HepG2 (cell line): Measurements from ENCODE around the gene TARS3.

Experiments
- ATRX ChIP-seq: sonication (generic); formaldehyde crosslinking; IDR thresholded peaks from 2 replicates; pipeline ENCODE4 v1.4.0; 2020; ENCODE audit warnings: missing genetic modification reagents, borderline replicate concordance
- SUZ12 ChIP-seq: fragments of 150-350 bp; IDR thresholded peaks from 2 replicates; pipeline ENCODE4 v1.6.1; 2014; ENCODE audit warnings: low read depth, low read length
- TBP ChIP-seq: sonication (generic); formaldehyde crosslinking; IDR thresholded peaks from 2 replicates; pipeline ENCODE4 v1.5.0; 2020; ENCODE audit warnings: missing genetic modification reagents
- ZFP1 ChIP-seq: IDR thresholded peaks from 2 replicates; pipeline ENCODE4 v1.6.1; 2016
- ZNF30 ChIP-seq: sonication (generic); formaldehyde crosslinking; IDR thresholded peaks from 2 replicates; pipeline ENCODE4 v1.5.0; 2020; ENCODE audit warnings: mild to moderate bottlenecking, missing genetic modification reagents
- TF ChIP-seq, protein P1 (sequence below): IDR thresholded peaks from 2 replicates; pipeline ENCODE4 v1.6.1; 2016; ENCODE audit warnings: low read depth, missing genetic modification reagents, missing compliant biosample characterization
- TF ChIP-seq, protein P2 (sequence below): IDR thresholded peaks from 2 replicates; pipeline ENCODE4 v1.6.1; 2016; ENCODE audit warnings: low read depth, control low read depth
- TF ChIP-seq, protein P3 (sequence below), 2 experiments: IDR thresholded peaks; 2 replicates each; pipeline ENCODE4 v1.6.1; 2011 to 2012; ENCODE audit warnings: low read length in 2 of 2, borderline replicate concordance in 1 of 2, low read depth in 1 of 2, mild to moderate bottlenecking in 1 of 2, moderate library complexity in 1 of 2
- TF ChIP-seq, protein P4 (sequence below): sonication (generic); formaldehyde crosslinking; IDR thresholded peaks from 2 replicates; pipeline ENCODE4 v1.4.0; 2020; ENCODE audit warnings: mild to moderate bottlenecking, missing genetic modification reagents
- TF ChIP-seq, protein P5 (sequence below): sonication (generic); formaldehyde crosslinking; IDR thresholded peaks from 2 replicates; pipeline ENCODE4 v1.4.0; 2020; ENCODE audit warnings: mild to moderate bottlenecking, missing genetic modification reagents
- TF ChIP-seq, protein P6 (sequence below): fragments of 450-650 bp; IDR thresholded peaks from 2 replicates; pipeline ENCODE4 v1.6.1; 2016

DNA sequence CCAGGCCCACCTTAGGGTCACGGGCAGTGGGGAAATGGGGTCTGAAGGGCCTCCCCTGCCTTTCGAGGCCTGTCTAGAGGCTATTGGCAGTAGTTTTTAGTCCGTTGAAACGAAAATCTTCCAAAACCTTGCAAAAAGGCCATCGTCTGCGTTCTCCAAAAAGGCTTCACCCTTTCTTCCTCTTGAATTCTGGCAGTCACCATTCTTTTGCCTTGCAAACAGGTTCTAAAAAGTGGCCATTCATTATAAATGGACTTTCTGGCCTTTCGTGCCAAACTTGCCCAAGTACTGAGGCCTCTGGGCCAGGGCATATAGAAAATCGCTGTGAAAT is 367 bp upstream of the TARS3 start:
- TF ChIP-seq SUZ12, result no peak
- TF ChIP-seq, protein P1, sequence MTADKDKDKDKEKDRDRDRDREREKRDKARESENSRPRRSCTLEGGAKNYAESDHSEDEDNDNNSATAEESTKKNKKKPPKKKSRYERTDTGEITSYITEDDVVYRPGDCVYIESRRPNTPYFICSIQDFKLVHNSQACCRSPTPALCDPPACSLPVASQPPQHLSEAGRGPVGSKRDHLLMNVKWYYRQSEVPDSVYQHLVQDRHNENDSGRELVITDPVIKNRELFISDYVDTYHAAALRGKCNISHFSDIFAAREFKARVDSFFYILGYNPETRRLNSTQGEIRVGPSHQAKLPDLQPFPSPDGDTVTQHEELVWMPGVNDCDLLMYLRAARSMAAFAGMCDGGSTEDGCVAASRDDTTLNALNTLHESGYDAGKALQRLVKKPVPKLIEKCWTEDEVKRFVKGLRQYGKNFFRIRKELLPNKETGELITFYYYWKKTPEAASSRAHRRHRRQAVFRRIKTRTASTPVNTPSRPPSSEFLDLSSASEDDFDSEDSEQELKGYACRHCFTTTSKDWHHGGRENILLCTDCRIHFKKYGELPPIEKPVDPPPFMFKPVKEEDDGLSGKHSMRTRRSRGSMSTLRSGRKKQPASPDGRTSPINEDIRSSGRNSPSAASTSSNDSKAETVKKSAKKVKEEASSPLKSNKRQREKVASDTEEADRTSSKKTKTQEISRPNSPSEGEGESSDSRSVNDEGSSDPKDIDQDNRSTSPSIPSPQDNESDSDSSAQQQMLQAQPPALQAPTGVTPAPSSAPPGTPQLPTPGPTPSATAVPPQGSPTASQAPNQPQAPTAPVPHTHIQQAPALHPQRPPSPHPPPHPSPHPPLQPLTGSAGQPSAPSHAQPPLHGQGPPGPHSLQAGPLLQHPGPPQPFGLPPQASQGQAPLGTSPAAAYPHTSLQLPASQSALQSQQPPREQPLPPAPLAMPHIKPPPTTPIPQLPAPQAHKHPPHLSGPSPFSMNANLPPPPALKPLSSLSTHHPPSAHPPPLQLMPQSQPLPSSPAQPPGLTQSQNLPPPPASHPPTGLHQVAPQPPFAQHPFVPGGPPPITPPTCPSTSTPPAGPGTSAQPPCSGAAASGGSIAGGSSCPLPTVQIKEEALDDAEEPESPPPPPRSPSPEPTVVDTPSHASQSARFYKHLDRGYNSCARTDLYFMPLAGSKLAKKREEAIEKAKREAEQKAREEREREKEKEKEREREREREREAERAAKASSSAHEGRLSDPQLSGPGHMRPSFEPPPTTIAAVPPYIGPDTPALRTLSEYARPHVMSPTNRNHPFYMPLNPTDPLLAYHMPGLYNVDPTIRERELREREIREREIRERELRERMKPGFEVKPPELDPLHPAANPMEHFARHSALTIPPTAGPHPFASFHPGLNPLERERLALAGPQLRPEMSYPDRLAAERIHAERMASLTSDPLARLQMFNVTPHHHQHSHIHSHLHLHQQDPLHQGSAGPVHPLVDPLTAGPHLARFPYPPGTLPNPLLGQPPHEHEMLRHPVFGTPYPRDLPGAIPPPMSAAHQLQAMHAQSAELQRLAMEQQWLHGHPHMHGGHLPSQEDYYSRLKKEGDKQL (CRISPR knock-in tag), result no peak
- TF ChIP-seq, protein P2, sequence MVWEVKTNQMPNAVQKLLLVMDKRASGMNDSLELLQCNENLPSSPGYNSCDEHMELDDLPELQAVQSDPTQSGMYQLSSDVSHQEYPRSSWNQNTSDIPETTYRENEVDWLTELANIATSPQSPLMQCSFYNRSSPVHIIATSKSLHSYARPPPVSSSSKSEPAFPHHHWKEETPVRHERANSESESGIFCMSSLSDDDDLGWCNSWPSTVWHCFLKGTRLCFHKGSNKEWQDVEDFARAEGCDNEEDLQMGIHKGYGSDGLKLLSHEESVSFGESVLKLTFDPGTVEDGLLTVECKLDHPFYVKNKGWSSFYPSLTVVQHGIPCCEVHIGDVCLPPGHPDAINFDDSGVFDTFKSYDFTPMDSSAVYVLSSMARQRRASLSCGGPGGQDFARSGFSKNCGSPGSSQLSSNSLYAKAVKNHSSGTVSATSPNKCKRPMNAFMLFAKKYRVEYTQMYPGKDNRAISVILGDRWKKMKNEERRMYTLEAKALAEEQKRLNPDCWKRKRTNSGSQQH (CRISPR knock-in tag), result no peak
- no peak for TF ChIP-seq ZNF30 (CRISPR knock-in tag)
- TF ChIP-seq, protein P3, sequence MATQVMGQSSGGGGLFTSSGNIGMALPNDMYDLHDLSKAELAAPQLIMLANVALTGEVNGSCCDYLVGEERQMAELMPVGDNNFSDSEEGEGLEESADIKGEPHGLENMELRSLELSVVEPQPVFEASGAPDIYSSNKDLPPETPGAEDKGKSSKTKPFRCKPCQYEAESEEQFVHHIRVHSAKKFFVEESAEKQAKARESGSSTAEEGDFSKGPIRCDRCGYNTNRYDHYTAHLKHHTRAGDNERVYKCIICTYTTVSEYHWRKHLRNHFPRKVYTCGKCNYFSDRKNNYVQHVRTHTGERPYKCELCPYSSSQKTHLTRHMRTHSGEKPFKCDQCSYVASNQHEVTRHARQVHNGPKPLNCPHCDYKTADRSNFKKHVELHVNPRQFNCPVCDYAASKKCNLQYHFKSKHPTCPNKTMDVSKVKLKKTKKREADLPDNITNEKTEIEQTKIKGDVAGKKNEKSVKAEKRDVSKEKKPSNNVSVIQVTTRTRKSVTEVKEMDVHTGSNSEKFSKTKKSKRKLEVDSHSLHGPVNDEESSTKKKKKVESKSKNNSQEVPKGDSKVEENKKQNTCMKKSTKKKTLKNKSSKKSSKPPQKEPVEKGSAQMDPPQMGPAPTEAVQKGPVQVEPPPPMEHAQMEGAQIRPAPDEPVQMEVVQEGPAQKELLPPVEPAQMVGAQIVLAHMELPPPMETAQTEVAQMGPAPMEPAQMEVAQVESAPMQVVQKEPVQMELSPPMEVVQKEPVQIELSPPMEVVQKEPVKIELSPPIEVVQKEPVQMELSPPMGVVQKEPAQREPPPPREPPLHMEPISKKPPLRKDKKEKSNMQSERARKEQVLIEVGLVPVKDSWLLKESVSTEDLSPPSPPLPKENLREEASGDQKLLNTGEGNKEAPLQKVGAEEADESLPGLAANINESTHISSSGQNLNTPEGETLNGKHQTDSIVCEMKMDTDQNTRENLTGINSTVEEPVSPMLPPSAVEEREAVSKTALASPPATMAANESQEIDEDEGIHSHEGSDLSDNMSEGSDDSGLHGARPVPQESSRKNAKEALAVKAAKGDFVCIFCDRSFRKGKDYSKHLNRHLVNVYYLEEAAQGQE (IDR thresholded peaks at IDR 0.05; ENCODE audit: borderline replicate concordance in 1 of 2, low read depth in 1 of 2, low read length in 2 of 2), result no peak
- TF ChIP-seq, protein P4, sequence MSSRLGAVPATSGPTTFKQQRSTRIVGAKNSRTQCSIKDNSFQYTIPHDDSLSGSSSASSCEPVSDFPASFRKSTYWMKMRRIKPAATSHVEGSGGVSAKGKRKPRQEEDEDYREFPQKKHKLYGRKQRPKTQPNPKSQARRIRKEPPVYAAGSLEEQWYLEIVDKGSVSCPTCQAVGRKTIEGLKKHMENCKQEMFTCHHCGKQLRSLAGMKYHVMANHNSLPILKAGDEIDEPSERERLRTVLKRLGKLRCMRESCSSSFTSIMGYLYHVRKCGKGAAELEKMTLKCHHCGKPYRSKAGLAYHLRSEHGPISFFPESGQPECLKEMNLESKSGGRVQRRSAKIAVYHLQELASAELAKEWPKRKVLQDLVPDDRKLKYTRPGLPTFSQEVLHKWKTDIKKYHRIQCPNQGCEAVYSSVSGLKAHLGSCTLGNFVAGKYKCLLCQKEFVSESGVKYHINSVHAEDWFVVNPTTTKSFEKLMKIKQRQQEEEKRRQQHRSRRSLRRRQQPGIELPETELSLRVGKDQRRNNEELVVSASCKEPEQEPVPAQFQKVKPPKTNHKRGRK, result no peak
- TF ChIP-seq TBP (CRISPR knock-in tag), result no peak
- TF ChIP-seq ZFP1, result no peak
- TF ChIP-seq, protein P5, sequence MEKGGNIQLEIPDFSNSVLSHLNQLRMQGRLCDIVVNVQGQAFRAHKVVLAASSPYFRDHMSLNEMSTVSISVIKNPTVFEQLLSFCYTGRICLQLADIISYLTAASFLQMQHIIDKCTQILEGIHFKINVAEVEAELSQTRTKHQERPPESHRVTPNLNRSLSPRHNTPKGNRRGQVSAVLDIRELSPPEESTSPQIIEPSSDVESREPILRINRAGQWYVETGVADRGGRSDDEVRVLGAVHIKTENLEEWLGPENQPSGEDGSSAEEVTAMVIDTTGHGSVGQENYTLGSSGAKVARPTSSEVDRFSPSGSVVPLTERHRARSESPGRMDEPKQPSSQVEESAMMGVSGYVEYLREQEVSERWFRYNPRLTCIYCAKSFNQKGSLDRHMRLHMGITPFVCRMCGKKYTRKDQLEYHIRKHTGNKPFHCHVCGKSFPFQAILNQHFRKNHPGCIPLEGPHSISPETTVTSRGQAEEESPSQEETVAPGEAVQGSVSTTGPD (CRISPR knock-in tag), result no peak
- TF ChIP-seq, protein P6, sequence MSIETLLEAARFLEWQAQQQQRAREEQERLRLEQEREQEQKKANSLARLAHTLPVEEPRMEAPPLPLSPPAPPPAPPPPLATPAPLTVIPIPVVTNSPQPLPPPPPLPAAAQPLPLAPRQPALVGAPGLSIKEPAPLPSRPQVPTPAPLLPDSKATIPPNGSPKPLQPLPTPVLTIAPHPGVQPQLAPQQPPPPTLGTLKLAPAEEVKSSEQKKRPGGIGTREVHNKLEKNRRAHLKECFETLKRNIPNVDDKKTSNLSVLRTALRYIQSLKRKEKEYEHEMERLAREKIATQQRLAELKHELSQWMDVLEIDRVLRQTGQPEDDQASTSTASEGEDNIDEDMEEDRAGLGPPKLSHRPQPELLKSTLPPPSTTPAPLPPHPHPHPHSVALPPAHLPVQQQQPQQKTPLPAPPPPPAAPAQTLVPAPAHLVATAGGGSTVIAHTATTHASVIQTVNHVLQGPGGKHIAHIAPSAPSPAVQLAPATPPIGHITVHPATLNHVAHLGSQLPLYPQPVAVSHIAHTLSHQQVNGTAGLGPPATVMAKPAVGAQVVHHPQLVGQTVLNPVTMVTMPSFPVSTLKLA, result no peak
- TF ChIP-seq ATRX (CRISPR knock-in tag), result no peak
